HepG2 (cell line): Measurements from ENCODE around the gene RNF5. TPM values are rescaled to one million over a fixed set of nuclear protein-coding genes. Genes with fewer than 3 reads are reported as not detected.

Experiments used
- ATAC-seq: fragments of 200-7000 bp; cut with Tn5 transposase; 3 replicates; pipeline ENCODE4 v1.9.1; 2020; ENCODE audit warnings: mild to moderate bottlenecking, moderate library complexity
- BruUV-seq: library from RNA; stranded (reverse); fragments of 400-500 nt; replicated peaks from 2 replicates; lab custom pipeline; 2021; lab: Mats Ljungman, UMichigan
- CTCF ChIA-PET: fragments of 300-600 bp; formaldehyde crosslinking; extraction: SDS; loops from one replicate; lab custom pipeline; 2021; ENCODE audit warnings: low total read pairs, inconsistent platforms, low intra/inter-chr PET ratio; lab: Yijun Ruan, JAX
- POLR2A ChIA-PET: fragments of 350-600 bp; sonication (Branson Sonifier 250); formaldehyde crosslinking; loops from one replicate; lab custom pipeline; 2020; ENCODE audit warnings: antibody characterized with exemption, inconsistent platforms; lab: Yijun Ruan, JAX
- DNase-seq: peaks from one replicate; pipeline ENCODE4 v3.0.0-alpha.2; 2015; ENCODE audit warnings: low spot score
- FAIRE-seq: peaks from 3 replicates; lab custom pipeline; 2011; peaks lifted over from hg19 to GRCh38; lab: Jason Lieb, UNC
- H2AFZ ChIP-seq: one replicate; pipeline ENCODE4 v1.6.1; 2011; ENCODE audit warnings: low read length, inconsistent platforms
- H3K27ac ChIP-seq: fragments of 300-600 bp; 3 replicates; pipeline ENCODE4 v1.8.0; 2011; ENCODE audit warnings: mixed run types, mild to moderate bottlenecking, mixed read lengths, low read length, inconsistent platforms; ENCODE audit not compliant: insufficient read depth; ENCODE audit errors: extremely low read length
- H3K27me3 ChIP-seq, 2 experiments: fragments of 200-600 bp in 1 of 2; 2 replicates in 1 of 2; 3 replicates in 1 of 2; pipeline versions ENCODE4 v1.6.0 to v1.8.0; 2011; ENCODE audit warnings: low read length in 2 of 2, mild to moderate bottlenecking in 2 of 2, moderate library complexity in 2 of 2, inconsistent platforms in 1 of 2; ENCODE audit not compliant: insufficient read depth in 2 of 2, control insufficient read depth in 1 of 2
- H3K36me3 ChIP-seq, 2 experiments: fragments of 200-600 bp in 1 of 2; replicated peaks in 1 of 2; 2 replicates in 1 of 2; 3 replicates in 1 of 2; pipeline versions ENCODE4 v1.5.1 to v1.8.0; 2011; ENCODE audit warnings: low read length in 2 of 2, inconsistent platforms in 1 of 2; ENCODE audit not compliant: insufficient read depth in 2 of 2, control insufficient read depth in 1 of 2
- H3K4me1 ChIP-seq: 2 replicates; pipeline ENCODE4 v1.5.1; 2012; ENCODE audit warnings: low read length, inconsistent platforms; ENCODE audit not compliant: insufficient read depth
- H3K4me2 ChIP-seq: 2 replicates; pipeline ENCODE4 v1.6.0; 2011; ENCODE audit warnings: low read depth, low read length, inconsistent platforms
- H3K4me3 ChIP-seq, 3 experiments: fragments of 200-600 bp in 1 of 3; sonication (generic), shearing (Covaris generic) in 1 of 3; replicated peaks in 1 of 3; 2 replicates each; pipeline ENCODE4 v1.5.1; 2011 to 2016; ENCODE audit warnings: low read length in 3 of 3, inconsistent platforms in 2 of 3, low read depth in 2 of 3, mild to moderate bottlenecking in 2 of 3, control low read depth in 1 of 3, mixed read lengths in 1 of 3; ENCODE audit not compliant: insufficient read depth in 1 of 3
- H3K79me2 ChIP-seq: one replicate; pipeline ENCODE4 v1.6.1; 2011; ENCODE audit warnings: low read length, inconsistent platforms; ENCODE audit not compliant: insufficient read depth
- H3K9ac ChIP-seq: 2 replicates; pipeline ENCODE4 v1.6.0; 2011; ENCODE audit warnings: mild to moderate bottlenecking, low read depth, low read length, inconsistent platforms; ENCODE audit not compliant: insufficient read depth
- H3K9me3 ChIP-seq: 2 replicates; pipeline ENCODE4 v1.5.1; 2012; ENCODE audit warnings: mild to moderate bottlenecking, low read length
- H4K20me1 ChIP-seq: 2 replicates; pipeline ENCODE4 v1.6.0; 2011; ENCODE audit warnings: inconsistent platforms, mild to moderate bottlenecking, low read length, moderate library complexity; ENCODE audit not compliant: insufficient read depth
- ATF6 ChIP-seq: sonication (generic); formaldehyde crosslinking; conservative IDR thresholded peaks from 2 replicates; pipeline ENCODE4 v1.4.0; 2020; ENCODE audit warnings: missing genetic modification reagents
- HOXA9 ChIP-seq: sonication (generic); formaldehyde crosslinking; IDR thresholded peaks from 2 replicates; pipeline ENCODE4 v1.8.1; 2022; ENCODE audit warnings: missing genetic modification reagents, mild to moderate bottlenecking, moderate library complexity, borderline replicate concordance
- JUN ChIP-seq: sonication (generic); formaldehyde crosslinking; IDR thresholded peaks from 2 replicates; pipeline ENCODE4 v1.4.0; 2020; ENCODE audit warnings: mild to moderate bottlenecking, missing genetic modification reagents
- MAFK ChIP-seq, 2 experiments: IDR thresholded peaks in 1 of 2; conservative IDR thresholded peaks in 1 of 2; 2 replicates each; pipeline ENCODE4 v1.6.1; 2011; ENCODE audit warnings: improper control_type of control experiment in 2 of 2, low read length in 2 of 2
- MBD4 ChIP-seq: IDR thresholded peaks from 2 replicates; pipeline ENCODE4 v1.6.1; 2012; ENCODE audit warnings: low read length, inconsistent platforms, borderline replicate concordance
- SRSF1 ChIP-seq: fragments of 200-400 bp; formaldehyde crosslinking; optimal IDR thresholded peaks from 2 replicates; pipeline ENCODE3; 2017; ENCODE audit warnings: mild to moderate bottlenecking, low read depth, low read length, moderate library complexity
- THAP11 ChIP-seq: IDR thresholded peaks from 2 replicates; pipeline ENCODE4 v1.6.1; 2016; ENCODE audit warnings: missing biosample characterization, missing genetic modification reagents
- ZNF317 ChIP-seq: sonication (generic); formaldehyde crosslinking; IDR thresholded peaks from 2 replicates; pipeline ENCODE4 v1.5.0; 2020; ENCODE audit warnings: mild to moderate bottlenecking, missing genetic modification reagents
- WGBS: methylation state at CpG from one replicate; pipeline ENCODE4 v1.1.6; 2017; ENCODE audit warnings: low lambda C conversion rate; 5-methylcytosine and 5-hydroxymethylcytosine counted together
- in situ Hi-C: cut with HindIII; loops from 2 replicates; pipeline ENCODE4 v1.10.0; 2017; ENCODE audit warnings: low pct_unique_long_range_greater_than_20kb; ENCODE audit not compliant: extremely low pct_ligation_motif_present
- intact Hi-C: fragments of 100-400 bp; cut with micrococcal nuclease; formaldehyde crosslinking; loops from one replicate; pipeline ENCODE4 v1.10.0; 2022; ENCODE audit not compliant: unreplicated experiment
- polyA plus RNA-seq, 8 experiments: library from polyadenylated mRNA; depleted of rRNA in 3 of 8; stranded (reverse) in 7 of 8; unstranded in 1 of 8; fragments of >200 nt; fragmentation: Illumina TruSeq in 4 of 8; extraction: Trizol in 4 of 8; gene quantifications; 2 replicates each; pipeline versions ENCODE4 v1.2.1 to v1.2.3, GENCODE V29; 2011 to 2016; ENCODE audit warnings: low read depth in 4 of 8, missing spikeins in 1 of 8, mixed read lengths in 1 of 8; ENCODE audit not compliant: insufficient read depth in 1 of 8
- total RNA-seq, 5 experiments: library from RNA; depleted of rRNA; stranded (reverse); fragments of >200 nt; fragmentation: Illumina TruSeq; extraction: Trizol; gene quantifications; 2 replicates each; pipeline ENCODE4 v1.2.3, GENCODE V29; 2016; ENCODE audit warnings: low read depth in 1 of 5
- TF ChIP-seq, protein P1 (sequence below): sonication (generic); formaldehyde crosslinking; IDR thresholded peaks from 2 replicates; pipeline ENCODE4 v1.8.1; 2023; ENCODE audit warnings: mild to moderate bottlenecking, missing genetic modification reagents
- TF ChIP-seq, protein P2 (sequence below): sonication (generic); formaldehyde crosslinking; IDR thresholded peaks from 2 replicates; pipeline ENCODE4 v1.5.0; 2020; ENCODE audit warnings: mild to moderate bottlenecking, missing genetic modification reagents
- TF ChIP-seq, protein P3 (sequence below): sonication (generic); formaldehyde crosslinking; IDR thresholded peaks from 2 replicates; pipeline ENCODE4 v1.8.0; 2022; ENCODE audit warnings: mild to moderate bottlenecking, missing genetic modification reagents, moderate library complexity
- TF ChIP-seq, protein P4 (sequence below): sonication (generic); formaldehyde crosslinking; IDR thresholded peaks from 2 replicates; pipeline ENCODE4 v1.4.0; 2020; ENCODE audit warnings: missing genetic modification reagents, mild to moderate bottlenecking, borderline replicate concordance

RNF5 gene
- total and polyA plus RNA-seq, 2 of the 13 experiments (the other 11 are each of a cell fraction or from before 2014, with no cell fraction given) = 98.0 to 131 TPM

DNA sequence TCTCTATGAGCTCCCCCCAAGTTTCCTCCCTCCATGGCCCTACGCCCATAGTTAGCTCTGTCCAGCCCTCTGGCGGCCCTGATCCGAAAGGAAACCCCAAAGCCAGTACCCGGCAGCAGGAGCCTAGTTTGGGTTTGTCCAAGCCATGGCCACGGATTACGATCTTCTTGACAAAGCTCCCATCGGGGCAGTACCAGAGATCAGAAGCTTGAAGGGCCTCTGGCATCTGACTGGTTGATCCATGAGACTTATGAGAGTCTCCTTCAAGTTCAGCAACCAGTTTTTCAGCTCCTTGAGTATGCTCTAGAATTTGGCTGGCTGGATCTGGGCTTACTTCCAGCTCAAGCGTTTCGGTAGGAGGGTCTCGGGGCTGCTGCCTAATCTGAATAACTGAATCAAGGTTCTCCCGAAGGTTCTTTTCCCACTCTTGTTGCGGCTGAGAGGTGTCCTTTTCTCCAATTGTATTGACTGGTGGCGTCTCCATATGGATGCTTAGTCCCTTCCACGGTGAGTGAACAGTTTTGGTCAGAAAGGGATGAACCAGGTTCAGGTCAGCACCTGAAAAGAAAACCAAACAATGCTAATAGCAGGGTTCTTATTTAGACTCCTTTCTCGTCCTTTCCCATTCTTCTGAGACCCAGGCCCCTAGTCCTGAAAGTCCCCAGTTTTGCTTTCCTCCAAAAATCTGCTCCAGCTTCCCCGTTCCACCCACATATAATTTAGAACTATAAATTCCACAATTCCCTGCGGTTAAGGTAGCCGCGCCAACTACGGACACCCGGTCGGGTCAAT is 48.7 kb upstream of the RNF5 start (continued):
- TF ChIP-seq, protein P1, sequence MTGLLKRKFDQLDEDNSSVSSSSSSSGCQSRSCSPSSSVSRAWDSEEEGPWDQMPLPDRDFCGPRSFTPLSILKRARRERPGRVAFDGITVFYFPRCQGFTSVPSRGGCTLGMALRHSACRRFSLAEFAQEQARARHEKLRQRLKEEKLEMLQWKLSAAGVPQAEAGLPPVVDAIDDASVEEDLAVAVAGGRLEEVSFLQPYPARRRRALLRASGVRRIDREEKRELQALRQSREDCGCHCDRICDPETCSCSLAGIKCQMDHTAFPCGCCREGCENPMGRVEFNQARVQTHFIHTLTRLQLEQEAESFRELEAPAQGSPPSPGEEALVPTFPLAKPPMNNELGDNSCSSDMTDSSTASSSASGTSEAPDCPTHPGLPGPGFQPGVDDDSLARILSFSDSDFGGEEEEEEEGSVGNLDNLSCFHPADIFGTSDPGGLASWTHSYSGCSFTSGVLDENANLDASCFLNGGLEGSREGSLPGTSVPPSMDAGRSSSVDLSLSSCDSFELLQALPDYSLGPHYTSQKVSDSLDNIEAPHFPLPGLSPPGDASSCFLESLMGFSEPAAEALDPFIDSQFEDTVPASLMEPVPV = 0 out of 2 replicates have a peak, but pooled peaks have one; percentile 8
- 0 out of 2 replicates have a peak, but pooled peaks have one; percentile 34 for TF ChIP-seq ZNF317 (CRISPR knock-in tag)
- no peak for TF ChIP-seq JUN (CRISPR knock-in tag)
- no peak for TF ChIP-seq MAFK (conservative IDR thresholded peaks at IDR 0.05 in 1 of 2, IDR thresholded peaks at IDR 0.05 in 1 of 2; ENCODE audit: low read length in 2 of 2)
- no peak for TF ChIP-seq MBD4
- no peak for TF ChIP-seq SRSF1

- Histone ChIP-seq H2AFZ (no peak overlapping the region), H3K4me3 (no peak overlapping the region), H4K20me1 (no peaks in the 10 kb centered on the region), H3K36me3 (no peaks in the 10 kb centered on the region), H3K9me3 (no peaks in the 10 kb centered on the region), H3K4me1 (peaks cover 28% of the 10 kb centered on the region), H3K9ac (no peak overlapping the region), H3K4me2 (no peak overlapping the region), H3K27ac (no peak overlapping the region), H3K27me3 (peaks cover 1 to 6% of the 10 kb centered on the region in 2 experiments; a peak in 2 of 5 replicates), H3K79me2 (peaks cover 25% of the 10 kb centered on the region)
- intact Hi-C loops = no loop called here
- CTCF ChIA-PET = no interaction called here
- ATAC-seq = no peak
- no peak for FAIRE-seq
- 79% methylated on average over 14 of the region's 14 CpGs for WGBS
- POLR2A ChIA-PET = interaction anchor here (2.1 kb wide), 1 partner anchor 64 kb away, joined by 11 read pairs; no protein-coding TSS in a partner anchor
- no TSS peak for BruUV-seq
- in situ Hi-C loops = no loop called here
- DNase-seq = no peak
- TF ChIP-seq ATF6 (CRISPR knock-in tag) (no peak), HOXA9 (CRISPR knock-in tag) (no peak), THAP11 (CRISPR knock-in tag) (no peak)
- TF ChIP-seq, protein P2, sequence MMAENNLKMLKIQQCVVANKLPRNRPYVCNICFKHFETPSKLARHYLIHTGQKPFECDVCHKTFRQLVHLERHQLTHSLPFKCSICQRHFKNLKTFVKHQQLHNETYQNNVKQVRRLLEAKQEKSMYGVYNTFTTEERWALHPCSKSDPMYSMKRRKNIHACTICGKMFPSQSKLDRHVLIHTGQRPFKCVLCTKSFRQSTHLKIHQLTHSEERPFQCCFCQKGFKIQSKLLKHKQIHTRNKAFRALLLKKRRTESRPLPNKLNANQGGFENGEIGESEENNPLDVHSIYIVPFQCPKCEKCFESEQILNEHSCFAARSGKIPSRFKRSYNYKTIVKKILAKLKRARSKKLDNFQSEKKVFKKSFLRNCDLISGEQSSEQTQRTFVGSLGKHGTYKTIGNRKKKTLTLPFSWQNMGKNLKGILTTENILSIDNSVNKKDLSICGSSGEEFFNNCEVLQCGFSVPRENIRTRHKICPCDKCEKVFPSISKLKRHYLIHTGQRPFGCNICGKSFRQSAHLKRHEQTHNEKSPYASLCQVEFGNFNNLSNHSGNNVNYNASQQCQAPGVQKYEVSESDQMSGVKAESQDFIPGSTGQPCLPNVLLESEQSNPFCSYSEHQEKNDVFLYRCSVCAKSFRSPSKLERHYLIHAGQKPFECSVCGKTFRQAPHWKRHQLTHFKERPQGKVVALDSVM (CRISPR knock-in tag) = no peak
- TF ChIP-seq, protein P3, sequence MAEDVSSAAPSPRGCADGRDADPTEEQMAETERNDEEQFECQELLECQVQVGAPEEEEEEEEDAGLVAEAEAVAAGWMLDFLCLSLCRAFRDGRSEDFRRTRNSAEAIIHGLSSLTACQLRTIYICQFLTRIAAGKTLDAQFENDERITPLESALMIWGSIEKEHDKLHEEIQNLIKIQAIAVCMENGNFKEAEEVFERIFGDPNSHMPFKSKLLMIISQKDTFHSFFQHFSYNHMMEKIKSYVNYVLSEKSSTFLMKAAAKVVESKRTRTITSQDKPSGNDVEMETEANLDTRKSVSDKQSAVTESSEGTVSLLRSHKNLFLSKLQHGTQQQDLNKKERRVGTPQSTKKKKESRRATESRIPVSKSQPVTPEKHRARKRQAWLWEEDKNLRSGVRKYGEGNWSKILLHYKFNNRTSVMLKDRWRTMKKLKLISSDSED (CRISPR knock-in tag) = no peak
- TF ChIP-seq, protein P4, sequence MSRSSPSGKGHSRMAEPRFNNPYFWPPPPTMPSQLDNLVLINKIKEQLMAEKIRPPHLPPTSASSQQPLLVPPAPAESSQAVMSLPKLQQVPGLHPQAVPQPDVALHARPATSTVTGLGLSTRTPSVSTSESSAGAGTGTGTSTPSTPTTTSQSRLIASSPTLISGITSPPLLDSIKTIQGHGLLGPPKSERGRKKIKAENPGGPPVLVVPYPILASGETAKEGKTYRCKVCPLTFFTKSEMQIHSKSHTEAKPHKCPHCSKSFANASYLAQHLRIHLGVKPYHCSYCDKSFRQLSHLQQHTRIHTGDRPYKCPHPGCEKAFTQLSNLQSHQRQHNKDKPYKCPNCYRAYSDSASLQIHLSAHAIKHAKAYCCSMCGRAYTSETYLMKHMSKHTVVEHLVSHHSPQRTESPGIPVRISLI = no peak
These were observed 46.7 kb upstream of the RNF5 start for GRCh38 chr6:32131439-32131948.
